SU-DHL-6 (cell line): Measurements from ENCODE around the gene MCM10.

Experiments used
- H2AFZ ChIP-seq: fragments of 200-600 bp; sonication (generic); 2 replicates; pipeline ENCODE4 v1.6.1; 2014; ENCODE audit warnings: low read depth, mild to moderate bottlenecking, moderate library complexity, mixed read lengths, antibody characterized with exemption, low read length; ENCODE audit not compliant: severe bottlenecking
- H3F3A ChIP-seq: fragments of 200-600 bp; shearing (Covaris generic); 2 replicates; pipeline ENCODE4 v1.6.0; 2016; ENCODE audit warnings: antibody characterized with exemption, mild to moderate bottlenecking; ENCODE audit not compliant: insufficient read depth
- H3K27ac ChIP-seq: fragments of 200-600 bp; sonication (generic); 2 replicates; pipeline ENCODE4 v1.5.1; 2016; ENCODE audit warnings: low read depth, mild to moderate bottlenecking, low read length, moderate library complexity, mixed read lengths
- H3K27me3 ChIP-seq: fragments of 200-600 bp; sonication (generic), shearing (Covaris generic); 2 replicates; pipeline ENCODE4 v1.6.0; 2014; ENCODE audit warnings: mild to moderate bottlenecking, low read length
- H3K36me3 ChIP-seq: fragments of 200-600 bp; sonication (generic); 2 replicates; pipeline ENCODE4 v1.6.1; 2014; ENCODE audit warnings: mild to moderate bottlenecking, low read length, mixed read lengths
- H3K4me2 ChIP-seq: fragments of 300-600, 200-600 bp; shearing (Covaris generic), sonication (generic); 2 replicates; pipeline ENCODE4 v1.6.0; 2014; ENCODE audit warnings: low read length, low read depth, mild to moderate bottlenecking; ENCODE audit not compliant: poor library complexity, severe bottlenecking
- H3K4me3 ChIP-seq: fragments of 200-600 bp; sonication (generic); 2 replicates; pipeline ENCODE4 v1.5.1; 2014; ENCODE audit warnings: antibody characterized with exemption, low read length, mild to moderate bottlenecking, mixed read lengths; ENCODE audit not compliant: insufficient read depth, poor library complexity, severe bottlenecking
- H3K79me2 ChIP-seq: fragments of 200-600 bp; sonication (generic); 2 replicates; pipeline ENCODE4 v1.6.1; 2014; ENCODE audit warnings: mild to moderate bottlenecking, low read length, moderate library complexity; ENCODE audit not compliant: insufficient read depth
- H3K9ac ChIP-seq: fragments of 200-600 bp; sonication (generic); 2 replicates; pipeline ENCODE4 v1.7.0; 2014; ENCODE audit warnings: mild to moderate bottlenecking, low read length
- H3K9me2 ChIP-seq: fragments of 200-600 bp; sonication (generic); replicated peaks from 2 replicates; pipeline ENCODE4 v1.6.1; 2014; ENCODE audit warnings: low read length; ENCODE audit not compliant: insufficient read depth
- H3K9me3 ChIP-seq: fragments of 200-600 bp; sonication (generic); 2 replicates; pipeline ENCODE4 v1.6.1; 2014; ENCODE audit warnings: low read length, mixed read lengths; ENCODE audit not compliant: insufficient read depth
- H4K20me1 ChIP-seq: fragments of 200-600 bp; sonication (generic); 2 replicates; pipeline ENCODE4 v1.6.1; 2014; ENCODE audit warnings: low read depth, mild to moderate bottlenecking, antibody characterized with exemption, low read length, moderate library complexity, mixed read lengths
- CTCF ChIP-seq: fragments of 200-600 bp; sonication (generic); IDR thresholded peaks from one replicate; pipeline ENCODE4 v1.5.1; 2017; ENCODE audit warnings: antibody characterized with exemption, mild to moderate bottlenecking, low read length, moderate library complexity; ENCODE audit not compliant: insufficient read depth, poor library complexity, severe bottlenecking
- EZH2phosphoT487 ChIP-seq: fragments of 200-600 bp; sonication (generic), shearing (Covaris generic); conservative IDR thresholded peaks from 2 replicates; pipeline ENCODE4 v1.6.1; 2018; ENCODE audit warnings: mild to moderate bottlenecking, antibody characterized with exemption, low read length, moderate library complexity, mixed read lengths

Gene MCM10

GRCh38 chr10:13227031-13227430 is 65.7 kb downstream of the MCM10 start:
- Histone ChIP-seq H3F3A (no peaks in the 10 kb centered on the region), H3K9ac (no peak overlapping the region), H4K20me1 (no peaks in the 10 kb centered on the region), H3K4me3 (no peak overlapping the region), H3K79me2 (no peaks in the 10 kb centered on the region), H3K4me2 (no peak overlapping the region), H3K27me3 (no peaks in the 10 kb centered on the region), H2AFZ (no peak overlapping the region), H3K36me3 (no peaks in the 10 kb centered on the region), H3K9me2 (no peaks in the 10 kb centered on the region), H3K27ac (no peak overlapping the region), H3K9me3 (no peaks in the 10 kb centered on the region)
- TF ChIP-seq CTCF (no peak), EZH2phosphoT487 (no peak)

GRCh38 chr10:13231190-13231589 is 69.8 kb downstream of the MCM10 start:
- Histone ChIP-seq H3K27ac (no peak overlapping the region), H3K27me3 (no peaks in the 10 kb centered on the region), H3K9ac (no peak overlapping the region), H2AFZ (no peak overlapping the region), H3K9me3 (no peaks in the 10 kb centered on the region), H4K20me1 (no peaks in the 10 kb centered on the region), H3K79me2 (no peaks in the 10 kb centered on the region), H3K4me2 (no peak overlapping the region), H3K36me3 (no peaks in the 10 kb centered on the region), H3K9me2 (no peaks in the 10 kb centered on the region), H3F3A (no peaks in the 10 kb centered on the region), H3K4me3 (no peak overlapping the region)
- TF ChIP-seq CTCF (no peak), EZH2phosphoT487 (no peak)

GRCh38 chr10:13231808-13232207 is 70.5 kb downstream of the MCM10 start:
- Histone ChIP-seq H3K4me2 (no peak overlapping the region), H3K27ac (no peak overlapping the region), H3K4me3 (no peak overlapping the region), H3K9me2 (no peaks in the 10 kb centered on the region), H3K27me3 (no peaks in the 10 kb centered on the region), H3K36me3 (no peaks in the 10 kb centered on the region), H3K79me2 (no peaks in the 10 kb centered on the region), H3K9ac (no peak overlapping the region), H4K20me1 (no peaks in the 10 kb centered on the region), H2AFZ (no peak overlapping the region), H3F3A (no peaks in the 10 kb centered on the region), H3K9me3 (no peaks in the 10 kb centered on the region)
- TF ChIP-seq EZH2phosphoT487 (no peak), CTCF (no peak)
